HG03097 (cell line): ENCODE data around the gene EGFR.

ENCODE experiments used
- ATAC-seq: cut with Tn5 transposase; IDR thresholded peaks from one replicate; pipeline ENCODE4 v1.9.1; 2021; ENCODE audit not compliant: unreplicated experiment, low FRiP score

EGFR gene

GRCh38 chr7:55198634-55199392 is 180.0 kb downstream of the EGFR start:
- ATAC-seq, result no peak

GRCh38 chr7:55199418-55199817 is 180.6 kb downstream of the EGFR start:
- ATAC-seq, result no peak

- no peak for ATAC-seq
Observed at GRCh38 chr7:55200441-55200840, 181.6 kb downstream of the EGFR start.

- no peak for ATAC-seq
Observed at GRCh38 chr7:55202150-55202913, 183.5 kb downstream of the EGFR start.

GRCh38 chr7:55203300-55203699 is 184.5 kb downstream of the EGFR start:
- no peak for ATAC-seq

GRCh38 chr7:55205124-55205955 is 186.5 kb downstream of the EGFR start:
- no peak for ATAC-seq

- no peak for ATAC-seq
Observed at GRCh38 chr7:55206235-55207029, 187.6 kb downstream of the EGFR start.

GRCh38 chr7:55207436-55208125 is 188.8 kb downstream of the EGFR start:
- no peak for ATAC-seq

- no peak for ATAC-seq
Observed at GRCh38 chr7:55209366-55209765, 190.5 kb downstream of the EGFR start.

GRCh38 chr7:55210176-55210575 is 191.4 kb downstream of the EGFR start:
- no peak for ATAC-seq

GRCh38 chr7:55210716-55211115 is 191.9 kb downstream of the EGFR start:
- ATAC-seq, result no peak

GRCh38 chr7:55211726-55212125 is 192.9 kb downstream of the EGFR start:
- no peak for ATAC-seq

- ATAC-seq, result no peak
Observed at GRCh38 chr7:55212176-55212575, 193.4 kb downstream of the EGFR start.

- ATAC-seq, result no peak
Observed at GRCh38 chr7:55212838-55213237, 194.0 kb downstream of the EGFR start.

- ATAC-seq, result no peak
Observed at GRCh38 chr7:55214707-55215106, 195.9 kb downstream of the EGFR start.

- no peak for ATAC-seq
Observed at GRCh38 chr7:55223023-55223422, 204.2 kb downstream of the EGFR start.

GRCh38 chr7:55224111-55224510 is 205.3 kb downstream of the EGFR start:
- ATAC-seq, result no peak

- ATAC-seq, result no peak
Observed at GRCh38 chr7:55224810-55225209, 206.0 kb downstream of the EGFR start.

GRCh38 chr7:55230014-55230413 is 211.2 kb downstream of the EGFR start:
- no peak for ATAC-seq
